ENCODE results near the gene RIT2.

DNA sequence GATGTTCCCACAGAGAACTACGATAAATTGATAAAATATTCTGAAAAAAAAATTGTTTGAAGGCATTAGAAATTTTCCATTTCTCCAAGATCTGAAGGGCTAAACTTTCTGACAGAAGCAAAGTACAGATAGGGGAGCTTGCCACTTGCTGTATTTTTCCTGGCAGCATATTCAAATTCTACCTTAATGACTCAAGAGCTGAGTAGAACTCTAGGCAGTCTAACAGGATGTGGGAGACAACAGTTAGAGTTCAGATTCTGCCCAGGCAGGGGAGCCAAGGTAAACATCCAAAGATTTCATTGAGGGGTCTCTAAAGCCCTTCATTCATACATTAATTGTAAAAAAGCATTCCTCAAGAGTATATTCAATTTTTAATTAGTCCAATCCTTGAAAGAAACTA, 46.0 kb upstream of the RIT2 start:
- TF ChIP-seq, protein P1, sequence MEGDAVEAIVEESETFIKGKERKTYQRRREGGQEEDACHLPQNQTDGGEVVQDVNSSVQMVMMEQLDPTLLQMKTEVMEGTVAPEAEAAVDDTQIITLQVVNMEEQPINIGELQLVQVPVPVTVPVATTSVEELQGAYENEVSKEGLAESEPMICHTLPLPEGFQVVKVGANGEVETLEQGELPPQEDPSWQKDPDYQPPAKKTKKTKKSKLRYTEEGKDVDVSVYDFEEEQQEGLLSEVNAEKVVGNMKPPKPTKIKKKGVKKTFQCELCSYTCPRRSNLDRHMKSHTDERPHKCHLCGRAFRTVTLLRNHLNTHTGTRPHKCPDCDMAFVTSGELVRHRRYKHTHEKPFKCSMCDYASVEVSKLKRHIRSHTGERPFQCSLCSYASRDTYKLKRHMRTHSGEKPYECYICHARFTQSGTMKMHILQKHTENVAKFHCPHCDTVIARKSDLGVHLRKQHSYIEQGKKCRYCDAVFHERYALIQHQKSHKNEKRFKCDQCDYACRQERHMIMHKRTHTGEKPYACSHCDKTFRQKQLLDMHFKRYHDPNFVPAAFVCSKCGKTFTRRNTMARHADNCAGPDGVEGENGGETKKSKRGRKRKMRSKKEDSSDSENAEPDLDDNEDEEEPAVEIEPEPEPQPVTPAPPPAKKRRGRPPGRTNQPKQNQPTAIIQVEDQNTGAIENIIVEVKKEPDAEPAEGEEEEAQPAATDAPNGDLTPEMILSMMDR (IDR thresholded peaks at IDR 0.05; ENCODE audit: insufficient read depth, low read length, poor library complexity, severe bottlenecking) = no peak
- no peak for TF ChIP-seq EZH2phosphoT487 (conservative IDR thresholded peaks at IDR 0.05; ENCODE audit: low read length)
